ENCODE results near the gene SLC6A19.

Gene SLC6A19

GRCh38 chr5:1197876-1198666, 3.3 kb upstream of the SLC6A19 start:
- H3K4me1 Mint-ChIP-seq: no peaks in the 10 kb centered on the region
- no peak for TF ChIP-seq CTCF (IDR thresholded peaks at IDR 0.05; ENCODE audit: unreplicated experiment in 3 of 3)
- H3K9me3 Mint-ChIP-seq: no peaks in the 10 kb centered on the region
- peaks cover 19% of the 10 kb centered on the region for H3K27me3 Mint-ChIP-seq (ENCODE audit: low read depth)
- H3K4me3 Mint-ChIP-seq: no peak overlapping the region
- H3K27ac Mint-ChIP-seq: no peak overlapping the region
- H3K36me3 Mint-ChIP-seq (ENCODE audit: low read depth): no peaks in the 10 kb centered on the region

DNA sequence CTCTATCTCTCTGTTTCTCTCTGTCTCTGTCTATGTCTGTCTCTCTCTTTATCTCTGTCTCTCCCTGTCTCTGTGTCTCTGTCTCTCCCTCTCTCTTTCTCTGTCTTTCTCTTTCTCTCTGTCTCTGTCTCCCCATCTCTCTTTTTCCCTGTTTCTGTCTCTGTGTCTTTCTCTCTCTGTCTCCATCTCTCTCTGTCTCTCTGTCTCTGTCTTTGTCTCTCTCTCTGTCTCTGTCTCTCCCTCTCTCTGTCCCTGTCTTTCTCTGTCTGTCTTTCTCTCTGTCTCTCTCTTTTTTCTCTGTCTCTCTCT, 2.1 kb upstream of the SLC6A19 start:
- Mint-ChIP-seq H3K4me1 (no peaks in the 10 kb centered on the region), H3K9me3 (no peaks in the 10 kb centered on the region), H3K27ac (no peak overlapping the region), H3K27me3 (ENCODE audit: low read depth) (peaks cover 19% of the 10 kb centered on the region), H3K36me3 (ENCODE audit: low read depth) (no peaks in the 10 kb centered on the region), H3K4me3 (no peak overlapping the region)
- no peak for TF ChIP-seq CTCF (IDR thresholded peaks at IDR 0.05; ENCODE audit: unreplicated experiment in 3 of 3)

GRCh38 chr5:1199649-1200494, 1.5 kb upstream of the SLC6A19 start:
- TF ChIP-seq CTCF (IDR thresholded peaks at IDR 0.05; ENCODE audit: unreplicated experiment in 3 of 3): no peak
- H3K4me3 Mint-ChIP-seq: no peak overlapping the region
- peaks cover 4% of the 10 kb centered on the region for H3K4me1 Mint-ChIP-seq
- no peak overlapping the region for H3K27ac Mint-ChIP-seq
- H3K36me3 Mint-ChIP-seq (ENCODE audit: low read depth): no peaks in the 10 kb centered on the region
- H3K27me3 Mint-ChIP-seq (ENCODE audit: low read depth): peaks cover 19% of the 10 kb centered on the region
- H3K9me3 Mint-ChIP-seq: no peaks in the 10 kb centered on the region

- no peaks in the 10 kb centered on the region for H3K36me3 Mint-ChIP-seq (ENCODE audit: low read depth)
- no peaks in the 10 kb centered on the region for H3K9me3 Mint-ChIP-seq
- H3K27me3 Mint-ChIP-seq (ENCODE audit: low read depth): peaks cover 18% of the 10 kb centered on the region
- no peak for TF ChIP-seq CTCF (IDR thresholded peaks at IDR 0.05; ENCODE audit: unreplicated experiment in 3 of 3)
- H3K4me1 Mint-ChIP-seq: peaks cover 12% of the 10 kb centered on the region
- H3K27ac Mint-ChIP-seq: no peak overlapping the region
- no peak overlapping the region for H3K4me3 Mint-ChIP-seq
Observed at GRCh38 chr5:1200495-1201326, 684 bp upstream of the SLC6A19 start.

DNA sequence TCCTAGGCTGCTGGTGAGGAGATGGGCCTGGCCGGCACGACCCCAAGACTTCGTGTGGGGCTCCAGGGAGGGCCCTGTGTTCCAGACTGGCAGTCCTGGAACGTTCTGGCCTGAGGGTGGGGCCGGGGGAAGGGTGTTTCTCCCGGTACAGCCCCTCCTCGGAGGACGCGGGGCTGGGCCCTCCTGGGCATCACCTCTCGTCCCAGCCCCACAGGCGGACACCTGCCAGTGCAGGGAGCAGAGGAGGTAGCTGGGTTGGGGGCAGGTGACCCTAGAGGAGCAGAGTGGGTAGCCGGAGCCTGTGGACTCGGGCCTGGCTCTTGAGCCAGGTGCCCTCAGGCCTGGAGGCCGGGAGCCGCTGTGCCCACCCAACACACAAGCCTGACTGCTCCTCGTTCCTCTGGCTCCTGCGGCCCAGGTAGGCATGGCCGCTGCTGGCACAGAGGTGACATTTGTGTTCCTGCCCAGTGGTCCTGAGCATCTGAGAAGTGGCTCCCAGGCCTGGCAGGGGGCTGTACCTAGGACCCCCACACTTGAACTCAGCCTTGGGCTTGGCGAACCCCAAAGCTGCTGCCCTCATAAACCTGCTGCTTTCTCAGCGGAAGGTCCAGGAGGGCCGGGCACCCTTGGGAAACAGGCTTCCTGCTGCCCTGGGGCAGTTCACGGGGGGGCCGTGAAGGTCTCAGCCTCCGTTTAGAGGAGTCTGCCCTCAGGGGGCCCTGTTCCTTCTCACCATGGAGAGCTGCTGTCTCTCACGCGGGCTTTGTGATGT, 817 bp downstream of the SLC6A19 start:
- Mint-ChIP-seq H3K27me3 (ENCODE audit: low read depth) (peaks cover 8% of the 10 kb centered on the region), H3K36me3 (ENCODE audit: low read depth) (no peaks in the 10 kb centered on the region), H3K27ac (no peak overlapping the region), H3K4me3 (no peak overlapping the region), H3K4me1 (peaks cover 17% of the 10 kb centered on the region), H3K9me3 (no peaks in the 10 kb centered on the region)
- no peak for TF ChIP-seq CTCF (IDR thresholded peaks at IDR 0.05; ENCODE audit: unreplicated experiment in 3 of 3)

Data from nephron (organoid).